ENCODE data around the gene ABCF2.

Gene ABCF2

GRCh38 chr7:151240942-151241754 is 14.1 kb upstream of the ABCF2 start:
- DNase-seq, result no peak

- no peak for DNase-seq
These were observed 13.5 kb upstream of the ABCF2 start for GRCh38 chr7:151240536-151240935.

GRCh38 chr7:151239837-151240459 is 12.9 kb upstream of the ABCF2 start:
- DNase-seq, result no peak

DNA sequence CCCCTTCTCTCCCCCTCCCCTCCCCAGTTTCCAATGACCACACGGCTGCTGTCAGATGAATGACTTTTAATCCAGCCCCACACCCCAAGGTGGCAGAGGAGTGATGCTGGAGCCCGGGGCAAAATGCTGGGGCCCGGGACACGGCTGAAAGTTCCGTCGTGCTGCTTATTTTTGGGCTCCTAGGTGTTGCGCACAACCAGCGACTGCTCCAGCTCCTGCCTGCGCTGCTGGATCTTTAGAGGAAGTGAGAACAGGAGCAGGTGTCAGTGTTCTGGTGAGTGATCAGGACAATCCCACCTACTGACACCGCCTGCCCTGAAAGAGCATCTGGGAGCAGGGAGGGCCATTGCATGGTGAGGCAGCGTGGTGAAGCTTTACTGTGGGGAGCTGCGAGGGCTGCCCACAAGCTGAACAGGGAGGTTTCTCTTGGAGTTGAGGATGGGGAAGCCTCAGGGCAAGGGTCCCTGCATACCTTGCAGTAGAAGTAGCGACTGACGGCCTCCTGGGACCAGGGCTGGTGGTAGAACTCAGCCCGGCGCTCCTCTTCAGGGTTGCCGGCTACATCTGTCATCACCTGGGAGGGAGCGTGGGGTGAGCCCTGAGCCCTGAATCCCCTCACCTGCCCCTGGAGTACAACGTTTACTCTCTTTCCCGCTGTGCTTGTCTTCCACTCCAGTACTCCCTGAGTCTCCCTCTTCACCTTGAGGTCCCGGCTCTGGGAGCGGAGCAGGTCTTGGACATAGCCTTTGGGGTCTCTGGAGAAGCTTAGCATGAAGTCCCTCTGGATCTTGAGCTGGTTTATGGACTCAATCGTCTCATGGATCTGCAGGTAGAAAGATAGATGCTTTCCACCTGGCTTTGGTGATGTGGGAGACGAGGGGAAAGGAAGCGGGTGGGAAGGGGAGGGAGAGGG is 12.2 kb upstream of the ABCF2 start:
- DNase-seq, result no peak

GRCh38 chr7:151238190-151238810 is 11.3 kb upstream of the ABCF2 start:
- DNase-seq, result no peak

DNA sequence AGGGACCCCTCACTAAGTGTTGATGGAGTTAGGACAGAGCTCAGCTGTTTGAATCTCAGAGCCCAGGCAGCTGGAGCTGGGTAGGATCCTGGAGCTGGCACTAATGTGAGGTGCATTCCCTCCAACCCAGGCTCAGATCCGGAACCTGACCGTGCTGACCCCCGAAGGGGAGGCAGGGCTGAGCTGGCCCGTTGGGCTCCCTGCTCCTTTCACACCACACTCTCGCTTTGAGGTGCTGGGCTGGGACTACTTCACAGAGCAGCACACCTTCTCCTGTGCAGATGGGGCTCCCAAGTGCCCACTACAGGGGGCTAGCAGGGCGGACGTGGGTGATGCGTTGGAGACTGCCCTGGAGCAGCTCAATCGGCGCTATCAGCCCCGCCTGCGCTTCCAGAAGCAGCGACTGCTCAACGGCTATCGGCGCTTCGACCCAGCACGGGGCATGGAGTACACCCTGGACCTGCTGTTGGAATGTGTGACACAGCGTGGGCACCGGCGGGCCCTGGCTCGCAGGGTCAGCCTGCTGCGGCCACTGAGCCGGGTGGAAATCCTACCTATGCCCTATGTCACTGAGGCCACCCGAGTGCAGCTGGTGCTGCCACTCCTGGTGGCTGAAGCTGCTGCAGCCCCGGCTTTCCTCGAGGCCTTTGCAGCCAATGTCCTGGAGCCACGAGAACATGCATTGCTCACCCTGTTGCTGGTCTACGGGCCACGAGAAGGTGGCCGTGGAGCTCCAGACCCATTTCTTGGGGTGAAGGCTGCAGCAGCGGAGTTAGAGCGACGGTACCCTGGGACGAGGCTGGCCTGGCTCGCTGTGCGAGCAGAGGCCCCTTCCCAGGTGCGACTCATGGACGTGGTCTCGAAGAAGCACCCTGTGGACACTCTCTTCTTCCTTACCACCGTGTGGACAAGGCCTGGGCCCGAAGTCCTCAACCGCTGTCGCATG is 10.5 kb upstream of the ABCF2 start:
- no peak for DNase-seq

GRCh38 chr7:151236406-151236805 is 9.4 kb upstream of the ABCF2 start:
- no peak for DNase-seq

DNA sequence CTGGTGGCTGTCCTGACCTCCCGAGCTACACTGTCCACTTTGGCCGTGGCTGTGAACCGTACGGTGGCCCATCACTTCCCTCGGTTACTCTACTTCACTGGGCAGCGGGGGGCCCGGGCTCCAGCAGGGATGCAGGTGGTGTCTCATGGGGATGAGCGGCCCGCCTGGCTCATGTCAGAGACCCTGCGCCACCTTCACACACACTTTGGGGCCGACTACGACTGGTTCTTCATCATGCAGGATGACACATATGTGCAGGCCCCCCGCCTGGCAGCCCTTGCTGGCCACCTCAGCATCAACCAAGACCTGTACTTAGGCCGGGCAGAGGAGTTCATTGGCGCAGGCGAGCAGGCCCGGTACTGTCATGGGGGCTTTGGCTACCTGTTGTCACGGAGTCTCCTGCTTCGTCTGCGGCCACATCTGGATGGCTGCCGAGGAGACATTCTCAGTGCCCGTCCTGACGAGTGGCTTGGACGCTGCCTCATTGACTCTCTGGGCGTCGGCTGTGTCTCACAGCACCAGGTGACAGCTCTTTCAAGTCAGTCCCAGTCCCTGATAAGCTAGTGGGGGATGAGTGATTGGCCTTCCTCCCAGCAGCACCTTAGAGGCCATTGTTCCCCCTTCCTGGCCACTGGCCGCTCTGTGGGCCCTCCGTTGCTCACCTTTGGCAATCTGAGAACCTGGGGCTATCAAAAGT is 8.2 kb upstream of the ABCF2 start:
- no peak for DNase-seq

DNA sequence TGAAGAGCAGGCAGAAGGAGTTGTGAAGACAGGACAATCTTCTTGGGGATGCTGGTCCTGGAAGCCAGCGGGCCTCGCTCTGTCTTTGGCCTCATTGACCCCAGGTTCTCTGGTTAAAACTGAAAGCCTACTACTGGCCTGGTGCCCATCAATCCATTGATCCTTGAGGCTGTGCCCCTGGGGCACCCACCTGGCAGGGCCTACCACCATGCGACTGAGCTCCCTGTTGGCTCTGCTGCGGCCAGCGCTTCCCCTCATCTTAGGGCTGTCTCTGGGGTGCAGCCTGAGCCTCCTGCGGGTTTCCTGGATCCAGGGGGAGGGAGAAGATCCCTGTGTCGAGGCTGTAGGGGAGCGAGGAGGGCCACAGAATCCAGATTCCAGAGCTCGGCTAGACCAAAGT is 6.8 kb upstream of the ABCF2 start:
- DNase-seq, result no peak

- DNase-seq, result no peak
These were observed 6.1 kb upstream of the ABCF2 start for GRCh38 chr7:151232917-151233701.

GRCh38 chr7:151232091-151232916 is 5.3 kb upstream of the ABCF2 start, which contains the start of gene CHPF2:
CHPF2 (plus strand) TSS chr7:151232483; CDS start chr7:151234012, 1,529 bp downstream.
- no peak for DNase-seq

GRCh38 chr7:151231080-151231479 is 4.1 kb upstream of the ABCF2 start:
- no peak for DNase-seq

- no peak for DNase-seq
These were observed 2.2 kb upstream of the ABCF2 start for GRCh38 chr7:151229249-151229648.

GRCh38 chr7:151228024-151228866 is 1.2 kb upstream of the ABCF2 start:
- no peak for DNase-seq

DNA sequence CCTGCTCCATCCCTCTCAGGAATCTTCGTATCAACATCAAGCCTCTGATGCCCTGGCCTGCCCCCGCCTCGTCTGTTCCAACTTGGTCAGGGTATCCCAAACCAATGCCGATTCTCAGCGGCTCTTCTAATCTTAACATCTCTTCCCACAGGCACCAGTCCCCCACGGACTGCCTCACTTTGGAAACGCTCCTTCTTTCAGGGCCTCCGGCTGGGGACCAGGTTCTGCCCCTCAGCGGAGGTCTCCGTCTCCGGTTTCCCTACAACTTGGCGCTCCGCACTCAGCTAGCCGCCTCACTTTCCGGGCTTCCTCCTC is 488 bp downstream of the ABCF2 start:
- no peak for DNase-seq

DNA sequence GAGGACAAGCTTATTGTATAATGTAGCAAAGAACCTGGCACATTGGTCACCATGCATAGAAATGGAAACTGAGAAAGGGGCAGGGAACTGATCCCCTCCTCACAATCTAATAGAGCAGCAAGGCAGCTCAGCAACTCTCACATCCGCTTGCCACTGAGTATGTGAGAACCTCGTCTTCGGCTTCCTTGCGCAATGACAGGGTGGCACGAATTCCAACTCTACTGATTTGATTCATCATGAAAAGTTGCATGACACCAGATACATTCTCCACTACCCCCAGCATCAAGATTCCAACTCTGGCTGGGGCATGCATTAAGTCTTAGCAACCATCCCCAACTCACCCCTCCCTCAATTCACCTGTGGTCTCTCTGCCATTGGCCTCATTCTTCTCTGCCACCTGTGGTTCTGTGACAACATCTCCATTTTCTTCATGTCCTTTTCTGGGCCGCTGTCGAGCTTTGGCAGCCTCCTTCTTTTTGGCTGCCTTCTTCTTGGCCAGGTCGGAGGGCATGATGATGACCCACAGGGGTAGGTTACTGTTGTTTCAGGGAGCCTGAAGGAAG is 976 bp downstream of the ABCF2 start:
- DNase-seq, result no peak

- no peak for DNase-seq
These were observed 3.3 kb downstream of the ABCF2 start for GRCh38 chr7:151223728-151224127.

DNA sequence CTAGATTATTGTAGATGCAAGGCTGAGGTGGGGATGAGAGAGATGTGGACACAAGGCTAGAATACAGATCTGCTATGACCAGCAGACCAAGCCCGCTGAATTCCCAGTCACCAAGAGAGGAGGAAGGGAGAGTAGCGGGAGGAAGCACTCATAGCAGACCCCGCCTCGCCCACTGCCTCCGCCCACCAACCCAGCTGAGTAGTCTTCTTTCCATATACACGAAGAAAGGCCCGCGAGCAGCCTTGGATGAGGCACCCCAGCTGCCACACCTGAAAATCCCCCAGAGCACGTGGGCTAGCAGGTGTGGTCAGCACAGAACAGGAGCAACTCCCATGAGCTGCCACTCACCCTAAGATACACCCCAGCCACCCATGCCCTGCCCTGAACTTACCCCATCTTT is 8.8 kb downstream of the ABCF2 start:
- no peak for DNase-seq

Data from NCI-H1436 treated with DMSO at 0.1 percent for 48 hours (cell line).